ENCODE measurements around the gene CCDC32. TPM values are rescaled to one million over a fixed set of nuclear protein-coding genes. Genes with fewer than 3 reads are reported as not detected.
"Not testable (repeated sequence)": the region's sequence is repeated elsewhere in the genome, so short reads cannot be mapped to it uniquely, and the experiment has no call there.

Gene CCDC32
- total and polyA plus RNA-seq, 12 donors, result 16.0 to 37.5 (median 23.5) TPM

- peaks cover 0 to 33% (median 12%) of the 10 kb centered on the region in 9 donors for H3K4me1 ChIP-seq
- no peak for ATAC-seq
- no peaks in the 10 kb centered on the region for H3K9me3 ChIP-seq
- intact Hi-C loops (cut with DNase I), result loop anchor here in 6 of 10 donors (5.0 to 10.0 kb wide), 3 partner anchors 77 to 303 kb away; partner anchors contain the start of gene VPS18 (in 5 of the 6)
- no peaks in the 10 kb centered on the region for H3K27me3 ChIP-seq
- no peaks in the 10 kb centered on the region for H3K36me3 ChIP-seq
- TF ChIP-seq CTCF (IDR thresholded peaks at IDR 0.05), result no peak
- DNase-seq, result no peak
- WGBS, 2 donors, result 63 to 67% methylated on average over 8 of the region's 8 CpGs
- H3K4me3 ChIP-seq, result no peak overlapping the region
- H3K27ac ChIP-seq, result no peak overlapping the region
These were observed 26.5 kb upstream of the CCDC32 start for GRCh38 chr15:40591389-40591788.

GRCh38 chr15:40590667-40591050 lies 25.8 kb upstream of the CCDC32 start:
- no peak for TF ChIP-seq CTCF (IDR thresholded peaks at IDR 0.05)
- WGBS, 2 donors, result 25 to 33% methylated on average over 12 of the region's 12 CpGs
- Histone ChIP-seq H3K4me1 (peaks cover 0 to 29% (median 12%) of the 10 kb centered on the region in 9 donors), H3K27ac (no peak overlapping the region), H3K36me3 (no peaks in the 10 kb centered on the region), H3K4me3 (peak overlapping the region in 6 of 10 donors; percentile 23 to 61 (median 54)), H3K27me3 (no peaks in the 10 kb centered on the region), H3K9me3 (no peaks in the 10 kb centered on the region)
- intact Hi-C loops (cut with DNase I), result loop anchor here in 6 of 10 donors (5.0 to 10.0 kb wide), 3 partner anchors 76 to 304 kb away; partner anchors contain the start of gene VPS18 (in 5 of the 6)
- DNase-seq, result no peak
- no peak for ATAC-seq

GRCh38 chr15:40584191-40584590 lies 19.3 kb upstream of the CCDC32 start:
- DNase-seq, result no peak
- Histone ChIP-seq H3K4me3 (no peak overlapping the region), H3K4me1 (no peaks in the 10 kb centered on the region), H3K9me3 (no peaks in the 10 kb centered on the region), H3K27me3 (no peaks in the 10 kb centered on the region), H3K36me3 (no peaks in the 10 kb centered on the region), H3K27ac (no peak overlapping the region)
- ATAC-seq, result no peak
- intact Hi-C loops (cut with DNase I), result no loop called here
- 40 to 59% methylated on average over 2 of the region's 2 CpGs for WGBS, 2 donors
- TF ChIP-seq CTCF (IDR thresholded peaks at IDR 0.05), result no peak

GRCh38 chr15:40582726-40583246 lies 17.9 kb upstream of the CCDC32 start:
- TF ChIP-seq CTCF (IDR thresholded peaks at IDR 0.05), result no peak
- no peak for DNase-seq
- intact Hi-C loops (cut with DNase I), result no loop called here
- no peaks in the 10 kb centered on the region for H3K36me3 ChIP-seq
- no peaks in the 10 kb centered on the region for H3K4me1 ChIP-seq
- H3K27me3 ChIP-seq, result no peaks in the 10 kb centered on the region
- no peak overlapping the region for H3K27ac ChIP-seq
- H3K9me3 ChIP-seq, result no peaks in the 10 kb centered on the region
- peak in 3 of 8 donors; percentile 42 to 83 (median 48) for ATAC-seq
- H3K4me3 ChIP-seq, result peak overlapping the region in 7 of 10 donors; percentile 7 to 44 (median 41)
- WGBS, 2 donors, result 63 to 75% methylated on average over 8 of the region's 8 CpGs

GRCh38 chr15:40581796-40582195 lies 17.0 kb upstream of the CCDC32 start:
- H3K27me3 ChIP-seq; intact Hi-C loops (cut with DNase I); H3K27ac ChIP-seq; H3K4me3 ChIP-seq; H3K4me1 ChIP-seq; H3K9me3 ChIP-seq; ATAC-seq; DNase-seq; H3K36me3 ChIP-seq: not testable (repeated sequence)
- 69 to 93% methylated on average over 2 of the region's 2 CpGs for WGBS, 2 donors
